NCI-H774 (cell line): ENCODE results near the gene ADRA2B.
A peak's percentile ranks its signal among the peaks of the same experiment; 100 is the strongest.
"Not testable (repeated sequence)": the region's sequence is repeated elsewhere in the genome, so short reads cannot be mapped to it uniquely, and the experiment has no call there.

Source experiments
- DNase-seq: peaks from one replicate; lab custom pipeline; 2025; lab: John Stamatoyannopoulos, UW

Gene ADRA2B

DNA sequence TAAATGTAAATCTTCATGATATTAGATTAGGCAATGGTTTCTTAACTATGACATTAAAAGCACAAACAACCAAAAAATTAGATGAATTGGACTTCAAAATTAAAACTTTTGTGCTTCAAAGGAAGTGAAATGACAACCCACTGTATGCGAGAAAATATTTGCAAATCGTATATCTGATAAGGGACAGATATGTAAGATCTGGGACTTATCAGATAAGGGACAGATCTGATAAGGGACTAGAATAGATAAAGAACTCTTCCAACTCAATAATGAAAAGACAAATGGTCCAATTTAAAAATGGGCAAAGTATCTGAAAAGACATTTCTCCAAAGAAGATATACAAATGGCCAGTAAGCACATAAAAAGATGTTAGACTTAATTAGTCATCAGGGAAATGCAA, 29.2 kb downstream of the ADRA2B start:
- DNase-seq, result no peak

DNA sequence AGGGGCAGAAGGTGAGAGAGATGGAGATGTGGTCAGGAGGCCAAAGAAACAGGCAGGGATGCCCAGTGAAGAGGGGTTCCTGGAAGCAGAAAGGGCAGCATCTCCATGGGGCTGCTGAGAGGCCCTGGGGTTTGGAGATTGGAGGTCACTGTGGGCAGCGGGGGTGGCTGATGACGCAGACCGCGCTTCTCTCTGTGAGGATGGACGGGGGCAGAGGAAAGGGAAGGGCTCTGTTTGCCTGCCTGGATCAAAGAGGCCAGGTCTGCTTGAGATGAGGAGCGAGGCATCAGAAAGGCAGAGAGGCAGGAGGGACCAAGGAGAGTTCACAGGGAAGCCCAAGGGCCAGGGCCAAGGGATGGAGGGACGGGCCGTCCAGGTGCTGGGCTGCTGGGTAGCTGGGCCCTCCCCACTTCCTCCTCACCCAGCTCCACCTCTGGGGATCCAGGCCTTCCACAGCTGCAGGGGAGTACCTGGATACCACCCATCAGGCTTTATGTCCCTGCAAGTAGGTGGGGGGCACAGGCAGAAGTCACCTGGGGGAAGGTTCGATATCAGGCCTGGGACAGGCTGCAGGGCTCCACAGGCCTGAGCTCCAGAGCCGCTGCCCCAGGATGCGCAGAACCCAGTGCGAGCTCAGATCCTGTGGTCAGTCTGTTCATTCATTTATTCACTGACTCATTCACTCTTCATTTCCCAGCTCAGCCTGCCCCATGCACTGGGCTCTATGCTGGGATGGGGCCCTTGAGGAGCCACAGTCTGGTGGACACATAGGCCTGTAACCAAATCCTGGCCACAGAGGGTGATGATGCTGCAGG, 30.6 kb downstream of the ADRA2B start:
- DNase-seq, result no peak

DNA sequence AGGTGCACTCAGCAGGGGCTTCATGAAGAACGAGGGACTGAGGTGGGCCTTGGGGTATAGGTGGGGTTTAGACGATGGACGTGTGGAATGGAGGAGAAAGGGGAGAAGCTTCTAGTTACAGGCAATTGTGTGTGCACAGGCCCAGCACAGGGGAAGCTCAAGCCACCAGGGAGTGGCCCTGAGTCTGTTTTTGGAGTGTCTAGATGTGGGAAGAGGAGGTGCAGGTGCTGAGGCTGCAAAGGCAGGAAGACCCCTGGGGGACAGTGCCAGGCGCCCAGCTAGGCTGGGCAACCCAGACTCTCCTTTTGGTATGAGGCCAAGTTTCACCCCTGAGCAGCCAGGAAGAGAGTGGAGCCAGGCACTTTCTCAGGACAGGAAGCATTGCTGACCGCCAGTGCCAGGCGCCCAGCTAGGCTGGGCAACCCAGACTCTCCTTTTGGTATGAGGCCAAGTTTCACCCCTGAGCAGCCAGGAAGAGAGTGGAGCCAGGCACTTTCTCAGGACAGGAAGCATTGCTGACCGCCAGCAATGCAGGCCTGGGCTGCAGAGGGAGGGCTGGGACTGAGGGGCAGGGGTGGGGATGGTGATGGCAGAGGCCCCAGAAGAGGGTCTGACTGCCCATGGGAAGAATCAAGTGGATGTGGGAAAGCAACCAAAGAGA, 31.4 kb downstream of the ADRA2B start:
- DNase-seq, result not testable (repeated sequence)

DNA sequence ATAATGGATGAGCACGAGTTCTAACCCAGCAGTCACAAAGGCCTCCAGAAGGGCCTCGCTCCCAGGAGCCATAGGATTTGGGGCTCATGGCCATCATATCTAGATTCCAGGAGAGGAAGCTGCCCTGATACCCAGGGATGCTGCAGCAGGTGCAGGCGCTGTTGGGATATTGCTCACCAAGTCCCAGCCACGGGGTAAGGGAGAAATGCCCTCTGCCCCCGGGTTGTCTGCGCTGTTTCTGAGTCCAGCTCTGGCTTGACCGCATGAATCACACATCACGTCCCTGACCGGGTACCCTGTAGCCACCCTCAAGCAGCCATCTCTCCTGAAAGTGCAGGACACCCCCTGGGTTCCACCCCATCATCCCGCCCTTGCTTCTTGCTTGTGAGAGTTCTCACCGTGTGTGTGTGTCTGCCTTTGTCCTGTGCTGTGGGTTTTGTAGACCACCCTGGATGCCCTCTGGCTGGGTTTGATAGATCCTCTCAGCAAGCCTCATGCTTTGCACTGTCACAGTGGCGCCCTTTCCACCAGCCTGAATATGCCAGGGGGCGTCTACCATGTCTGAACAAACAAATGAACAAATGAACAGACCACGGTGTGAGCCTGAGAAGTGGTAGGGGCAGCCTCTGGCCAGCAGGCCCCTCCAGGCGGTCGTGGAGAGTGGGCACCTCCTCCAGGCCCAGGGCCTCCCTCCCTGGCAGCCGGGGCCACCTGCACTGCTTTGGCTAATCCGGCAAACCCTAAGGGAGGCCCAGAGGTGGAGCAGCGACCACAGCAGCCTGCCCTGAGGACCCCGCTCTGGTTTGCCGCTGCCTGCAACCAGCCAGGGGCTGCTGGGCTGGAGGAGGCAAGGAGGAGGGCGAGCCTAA, 32.1 kb downstream of the ADRA2B start:
- DNase-seq, result no peak

DNA sequence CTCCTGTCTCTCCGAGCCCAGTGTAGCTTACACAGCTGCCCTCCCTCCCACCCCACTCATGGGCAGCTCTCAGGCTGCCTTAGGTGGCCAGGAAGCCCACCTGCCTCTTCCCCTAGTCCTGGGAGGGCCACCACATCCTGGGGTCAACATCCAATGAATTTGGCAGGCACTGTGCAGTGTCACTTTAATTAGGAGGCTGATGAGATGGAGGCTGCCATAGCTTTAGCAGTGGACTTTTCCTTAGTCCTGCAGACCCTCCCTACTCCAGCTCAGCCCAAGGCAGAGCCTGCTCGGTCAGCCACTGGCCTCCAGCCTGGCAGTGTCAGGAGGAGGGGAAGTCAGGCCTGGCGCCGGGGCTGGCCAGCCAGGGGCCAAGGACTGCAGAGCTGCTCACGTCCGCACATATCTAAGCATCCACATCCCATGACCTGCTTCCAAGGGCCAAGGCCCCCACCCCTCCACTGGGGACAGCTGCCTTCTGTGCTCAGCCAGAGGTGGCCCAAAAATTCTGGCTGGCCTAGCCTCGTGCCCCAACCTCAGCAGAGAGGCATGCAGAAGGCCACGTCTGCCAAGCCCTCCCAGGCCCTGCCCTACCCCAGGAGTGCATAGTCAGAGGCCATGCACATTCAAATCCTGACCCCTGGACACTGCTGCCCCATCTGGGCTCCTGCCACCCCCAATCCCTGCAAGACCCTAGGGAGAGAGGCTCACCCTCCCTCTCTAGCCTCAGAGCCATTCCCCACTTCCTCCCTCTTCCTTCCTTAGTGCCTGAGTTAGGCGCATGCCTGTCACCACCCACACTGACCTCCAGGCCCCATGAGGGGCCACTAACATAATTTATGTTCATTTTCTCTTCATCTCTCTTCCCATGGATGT, 33.1 kb downstream of the ADRA2B start:
- no peak for DNase-seq

DNA sequence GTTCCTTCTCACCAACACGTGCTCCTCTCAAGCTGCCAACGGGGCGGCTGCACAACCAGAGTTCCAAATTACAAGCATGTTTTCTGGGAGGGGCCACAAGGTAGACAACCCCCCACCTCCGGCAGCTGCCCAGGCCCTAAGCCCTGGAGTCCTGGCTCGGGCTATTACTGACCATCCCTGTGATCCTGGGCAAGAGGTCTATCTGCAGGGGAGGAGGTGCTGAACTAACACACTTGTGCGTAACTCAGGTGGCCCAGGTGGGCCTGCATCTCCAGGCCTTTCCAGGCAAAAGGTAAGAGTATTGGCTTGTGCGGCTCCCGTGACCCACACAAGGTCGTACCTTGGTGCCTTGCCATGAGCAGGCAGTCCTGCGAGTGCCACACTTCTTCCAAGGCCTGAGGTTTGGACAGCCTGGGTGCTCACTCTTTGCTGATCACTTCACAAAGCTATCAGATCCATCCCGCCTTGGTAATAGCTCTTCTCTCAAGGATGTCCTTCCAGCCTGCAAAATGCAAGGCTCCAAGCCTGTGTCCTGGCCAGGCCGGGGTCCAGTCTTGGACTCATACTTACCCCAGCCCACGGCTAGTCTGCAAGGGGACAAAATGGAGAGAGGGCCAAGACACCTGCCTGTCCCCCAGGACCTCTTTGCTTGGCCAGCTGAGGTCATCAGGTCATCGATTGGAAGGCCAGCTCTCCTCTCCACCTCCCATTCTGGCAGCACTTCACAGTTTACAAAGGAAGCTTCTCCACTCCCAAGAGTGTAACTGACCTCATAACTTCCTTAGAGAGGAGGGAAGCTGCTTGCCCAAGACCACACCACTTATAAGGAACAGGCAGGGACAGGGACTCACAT, 33.9 kb downstream of the ADRA2B start:
- no peak for DNase-seq

DNA sequence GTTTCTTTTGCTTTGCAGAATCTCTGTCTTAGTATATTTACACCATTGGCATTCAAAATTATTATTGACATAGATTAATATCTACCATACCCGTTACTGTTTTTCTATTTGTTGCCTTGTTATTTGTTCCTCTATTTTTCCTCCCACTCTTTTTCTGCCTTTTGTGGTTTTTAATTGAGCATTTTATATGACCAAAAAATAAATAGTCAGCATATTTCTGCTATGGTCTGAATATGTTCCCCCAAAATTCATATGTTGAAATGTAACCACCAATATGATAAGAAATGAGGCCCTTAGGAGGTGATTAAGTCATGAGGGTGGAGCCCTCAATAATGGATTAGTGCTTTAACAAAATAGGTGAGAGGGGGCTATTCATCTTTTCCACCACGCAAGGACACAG, 35.3 kb downstream of the ADRA2B start:
- DNase-seq, result no peak

DNA sequence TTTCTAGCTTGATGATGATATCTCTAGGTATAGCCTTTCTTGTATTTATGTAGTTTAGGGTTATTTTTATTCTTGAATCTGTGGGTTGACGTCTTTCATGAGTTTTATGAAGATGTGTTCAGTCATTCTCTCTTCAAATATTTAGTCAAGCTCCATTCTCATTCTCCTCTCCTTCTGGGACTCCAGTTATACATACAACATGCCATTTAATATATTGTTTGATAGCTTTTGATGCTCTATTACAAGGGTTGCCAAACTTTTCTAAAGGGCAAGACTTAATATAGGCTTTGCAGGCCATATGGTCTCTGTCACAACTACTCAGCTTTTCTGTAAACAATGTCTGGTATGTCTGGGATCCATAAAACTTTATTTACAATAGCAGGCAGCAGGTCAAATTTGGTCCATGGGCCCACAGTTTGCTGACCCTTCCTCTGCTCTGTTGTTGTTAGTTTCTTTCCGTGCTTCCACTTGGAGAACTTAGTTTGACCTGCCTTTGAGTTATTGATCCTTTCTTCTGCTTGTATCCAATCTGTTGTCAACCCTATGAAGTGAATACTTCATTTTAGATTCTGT, 41.1 kb downstream of the ADRA2B start:
- DNase-seq, result no peak

DNA sequence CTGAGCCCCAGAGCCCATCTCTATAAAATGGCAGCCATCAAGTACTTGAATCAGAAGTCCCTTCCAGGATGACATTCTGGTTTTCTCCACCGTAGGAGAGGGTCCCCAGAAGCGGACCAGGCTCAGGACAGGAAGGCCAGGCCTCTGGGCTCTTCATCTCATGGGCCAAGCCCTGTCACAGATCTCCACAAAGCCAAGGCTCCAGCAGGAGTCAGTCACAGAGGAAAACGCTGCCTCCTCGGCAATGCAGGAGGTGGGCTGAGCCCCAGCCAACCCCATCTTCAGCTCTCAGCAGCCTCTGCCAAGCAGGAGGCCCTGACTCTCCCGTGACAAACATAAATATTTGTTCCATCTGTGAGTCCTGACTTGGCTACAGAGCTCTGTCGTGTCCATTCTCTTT, 42.2 kb downstream of the ADRA2B start:
- no peak for DNase-seq

GRCh38 chr2:96073170-96073775, 43.1 kb downstream of the ADRA2B start:
- DNase-seq, result no peak

DNA sequence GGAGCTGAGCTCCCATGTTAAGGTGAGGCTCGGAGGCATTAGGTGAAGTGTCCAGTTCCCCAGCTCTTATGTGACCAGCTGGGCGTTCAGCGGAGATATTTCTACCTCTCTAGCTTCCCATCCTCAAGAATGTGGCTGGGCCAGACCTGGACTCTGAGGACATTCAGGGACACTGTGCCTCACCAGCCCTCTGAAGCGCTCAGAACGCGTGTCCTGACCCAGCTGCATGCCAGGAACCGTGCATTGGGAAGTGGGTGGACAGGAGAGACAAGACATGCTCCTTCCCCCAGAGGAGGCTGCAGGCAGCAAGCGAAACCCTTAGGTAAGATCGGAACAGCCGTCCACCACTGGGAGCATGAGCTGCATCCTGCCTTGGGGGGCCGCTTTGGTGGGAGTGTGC, 43.6 kb downstream of the ADRA2B start:
- DNase-seq, result no peak

DNA sequence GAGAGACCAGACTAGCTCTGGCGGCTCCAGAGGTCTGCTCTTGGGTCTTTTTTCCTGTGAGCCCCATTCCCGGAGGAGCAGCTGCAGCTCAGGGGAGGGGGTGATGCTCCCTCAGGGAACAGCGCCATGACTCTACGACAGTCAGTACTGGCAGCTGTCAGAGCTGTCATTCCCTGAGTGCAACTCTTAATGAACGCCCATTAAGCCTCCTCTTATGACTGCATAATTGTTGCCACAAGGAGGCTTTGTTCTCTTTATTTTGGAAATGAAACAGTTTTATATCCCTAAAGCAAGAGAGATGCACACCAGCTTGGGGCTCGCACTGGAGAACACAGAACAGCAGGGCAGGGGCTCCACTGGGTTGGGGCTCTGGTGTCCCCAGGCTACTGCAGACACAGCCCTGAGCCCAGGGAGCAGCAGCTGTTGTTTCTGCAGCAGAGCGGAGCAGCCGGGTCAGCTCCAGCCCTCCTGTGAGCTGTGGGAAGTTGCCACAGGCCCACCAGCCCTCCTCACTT, 44.3 kb downstream of the ADRA2B start:
- not testable (repeated sequence) for DNase-seq

DNA sequence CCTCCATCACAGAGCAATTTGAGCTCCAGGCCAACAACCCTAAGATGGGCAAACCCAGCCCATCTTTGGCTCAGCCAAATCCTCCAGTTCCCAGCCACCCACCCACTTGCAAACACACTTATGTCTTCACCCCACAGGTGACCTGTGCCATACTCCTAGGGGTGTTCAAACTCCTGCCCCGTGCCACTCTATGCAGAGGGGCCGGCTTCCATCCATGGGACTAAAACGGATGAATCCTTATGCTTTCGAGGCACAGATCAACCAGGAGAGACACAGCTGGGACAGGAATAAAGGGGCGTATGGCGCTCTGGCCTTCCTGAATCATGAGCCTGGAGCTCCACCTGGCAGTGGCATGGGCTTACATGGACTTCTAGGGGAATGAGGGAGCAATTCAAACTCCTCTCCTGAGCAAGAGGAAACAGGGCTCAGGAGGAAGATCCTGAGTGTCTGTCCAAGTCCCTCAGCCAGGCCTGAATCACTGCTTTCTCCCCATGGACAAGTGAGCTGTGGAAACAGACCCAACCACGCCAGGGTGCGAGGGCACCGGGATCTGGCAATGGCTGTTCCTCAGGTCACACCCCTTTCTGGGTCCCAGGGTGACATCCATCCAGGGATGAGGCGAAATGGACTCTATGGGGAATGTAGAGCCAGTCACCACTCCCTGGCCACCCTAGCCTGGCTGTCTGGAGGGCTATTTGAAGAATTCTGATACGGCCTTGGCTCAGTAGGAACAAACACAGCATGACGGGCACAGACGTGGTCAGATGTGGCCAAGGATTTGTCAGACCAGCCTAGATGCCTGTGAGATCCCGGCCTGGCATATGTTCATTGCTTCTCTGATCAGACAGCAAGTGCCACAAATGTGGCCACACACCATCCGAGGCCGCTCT, 45.0 kb downstream of the ADRA2B start:
- not testable (repeated sequence) for DNase-seq

DNA sequence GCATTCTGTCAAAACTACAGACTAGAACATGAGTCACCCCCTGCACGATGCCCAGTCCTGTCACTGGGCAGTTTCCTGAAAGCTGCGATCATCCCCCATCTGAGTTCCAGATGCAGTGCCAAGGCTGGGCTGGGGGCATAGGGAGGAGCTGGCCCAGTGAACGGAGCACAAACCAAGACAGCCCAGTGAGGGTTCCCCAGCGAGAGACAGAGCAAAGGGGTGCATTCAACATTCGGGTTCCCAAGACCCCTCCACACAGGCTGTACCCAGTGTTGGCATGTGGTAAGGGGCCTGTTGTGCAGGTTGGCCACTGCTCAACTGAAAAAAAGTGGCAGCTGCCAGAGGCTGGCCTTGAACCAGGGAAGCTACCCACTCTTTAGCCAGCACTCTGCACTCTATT, 46.0 kb downstream of the ADRA2B start:
- DNase-seq, result not testable (repeated sequence)

GRCh38 chr2:96069878-96070277, 46.5 kb downstream of the ADRA2B start:
- not testable (repeated sequence) for DNase-seq

- DNase-seq, result peak; percentile 40
Observed at GRCh38 chr2:96067902-96068581, 48.3 kb downstream of the ADRA2B start.

- not testable (repeated sequence) for DNase-seq
Observed at GRCh38 chr2:96067098-96067660, 49.2 kb downstream of the ADRA2B start.

DNA sequence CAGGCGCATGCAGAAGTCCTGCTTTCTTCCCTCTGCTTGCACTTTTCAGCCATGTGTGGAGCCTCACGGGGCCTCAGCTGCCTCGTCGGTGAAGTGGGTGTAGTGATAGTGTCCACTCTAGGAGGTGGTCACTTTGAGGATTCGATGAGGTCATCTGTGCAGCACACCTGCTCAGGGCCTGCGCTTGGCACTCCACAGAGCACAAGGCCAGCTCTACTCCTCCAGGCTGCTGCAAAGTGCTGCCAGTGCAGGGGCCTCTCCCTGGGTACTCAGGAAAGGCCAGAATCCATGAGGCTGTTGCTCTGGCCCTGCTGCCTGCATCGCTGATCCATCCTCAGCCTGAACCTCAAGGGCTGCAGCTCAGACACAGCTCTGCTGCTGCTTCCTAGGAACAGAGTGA, 49.9 kb downstream of the ADRA2B start:
- not testable (repeated sequence) for DNase-seq
